K562 (cell line): ENCODE results near the gene LRRC27. TPM values are rescaled to one million over a fixed set of nuclear protein-coding genes. Genes with fewer than 3 reads are reported as not detected.

Source experiments
- ATAC-seq: fragments of 200-7000 bp; cut with Tn5 transposase; 3 replicates; pipeline ENCODE4 v1.9.1; 2020; ENCODE audit warnings: moderate library complexity
- BruUV-seq: library from RNA; stranded (reverse); fragments of 400-500 nt; replicated peaks from 2 replicates; lab custom pipeline; 2021; lab: Mats Ljungman, UMichigan
- CTCF ChIA-PET: fragments of 300-600 bp; formaldehyde crosslinking; extraction: SDS; loops from one replicate; lab custom pipeline; 2021; ENCODE audit warnings: low intra/inter-chr PET ratio; lab: Yijun Ruan, JAX
- POLR2A ChIA-PET: fragments of 300-600, 350-650 bp; sonication (Branson Sonifier 250); formaldehyde crosslinking; extraction: SDS; loops from one replicate; lab custom pipeline; 2021; ENCODE audit warnings: antibody characterized with exemption, inconsistent platforms; lab: Yijun Ruan, JAX
- DNase-seq, 4 experiments: peaks; one replicate each; pipeline versions ENCODE4 v3.0.0 to v3.0.0-alpha.2; 2011 to 2018; ENCODE audit warnings: low spot score in 3 of 4, mixed read lengths in 3 of 4; ENCODE audit errors: extremely low read depth in 1 of 4
- FAIRE-seq: peaks from 2 replicates; lab custom pipeline; 2011; peaks lifted over from hg19 to GRCh38; lab: Jason Lieb, UNC
- H2AFZ ChIP-seq: 2 replicates; pipeline ENCODE4 v1.6.0; 2011; ENCODE audit warnings: low read depth, low read length, control low read depth, inconsistent platforms
- H3K27ac ChIP-seq: fragments of 200-600 bp; 3 replicates; pipeline ENCODE4 v1.8.0; 2011; ENCODE audit warnings: low read depth, mild to moderate bottlenecking, control low read depth, inconsistent platforms, low read length, moderate library complexity, mixed read lengths; ENCODE audit errors: extremely low read depth
- H3K27me3 ChIP-seq, 2 experiments: fragments of 300-600 bp in 1 of 2; 2 replicates in 1 of 2; 3 replicates in 1 of 2; pipeline versions ENCODE4 v1.6.0 to v1.8.0; 2011; ENCODE audit warnings: inconsistent platforms in 2 of 2, low read length in 2 of 2, mild to moderate bottlenecking in 1 of 2, mixed read lengths in 1 of 2, moderate library complexity in 1 of 2; ENCODE audit not compliant: control insufficient read depth in 2 of 2, insufficient read depth in 2 of 2
- H3K36me3 ChIP-seq: fragments of 300-600 bp; 3 replicates; pipeline ENCODE4 v1.8.0; 2011; ENCODE audit warnings: mild to moderate bottlenecking, low read length, inconsistent platforms; ENCODE audit not compliant: control insufficient read depth, insufficient read depth
- H3K4me1 ChIP-seq, 2 experiments: fragments of 200-600 bp in 1 of 2; replicated peaks in 1 of 2; 2 replicates in 1 of 2; 3 replicates in 1 of 2; pipeline versions ENCODE4 v1.5.1 to v1.8.0; 2011; ENCODE audit warnings: inconsistent platforms in 2 of 2, low read length in 2 of 2, mild to moderate bottlenecking in 1 of 2, mixed read lengths in 1 of 2, moderate library complexity in 1 of 2; ENCODE audit not compliant: control insufficient read depth in 2 of 2, insufficient read depth in 2 of 2
- H3K4me2 ChIP-seq: 2 replicates; pipeline ENCODE4 v1.6.1; 2011; ENCODE audit warnings: low read length, control low read depth, inconsistent platforms, mixed read lengths; ENCODE audit not compliant: insufficient read depth
- H3K4me3 ChIP-seq: fragments of 200-600 bp; sonication (generic), shearing (Covaris generic); 2 replicates; pipeline ENCODE4 v1.5.1; 2016; ENCODE audit warnings: control low read depth, inconsistent platforms
- H3K79me2 ChIP-seq: fragments of 200-600 bp; 3 replicates; pipeline ENCODE4 v1.8.0; 2011; ENCODE audit warnings: low read length, inconsistent platforms; ENCODE audit not compliant: control insufficient read depth, insufficient read depth
- H3K9ac ChIP-seq, 2 experiments: 2 replicates each; pipeline versions ENCODE4 v1.6.0 to v1.6.1; 2011; ENCODE audit warnings: low read depth in 2 of 2, low read length in 2 of 2, control low read depth in 1 of 2, inconsistent platforms in 1 of 2, mild to moderate bottlenecking in 1 of 2, mixed read lengths in 1 of 2; ENCODE audit not compliant: insufficient read depth in 1 of 2
- H3K9me1 ChIP-seq: one replicate; pipeline ENCODE4 v1.6.0; 2011; ENCODE audit warnings: inconsistent platforms, mild to moderate bottlenecking, low read length, moderate library complexity; ENCODE audit not compliant: control insufficient read depth, insufficient read depth
- H3K9me3 ChIP-seq: replicated peaks from 2 replicates; pipeline ENCODE4 v1.5.1; 2011; ENCODE audit warnings: low read depth, low read length, inconsistent platforms; ENCODE audit not compliant: control insufficient read depth, insufficient read depth
- H4K20me1 ChIP-seq: replicated peaks from 2 replicates; pipeline ENCODE4 v1.6.1; 2011; ENCODE audit warnings: low read length, inconsistent platforms, mixed read lengths; ENCODE audit not compliant: control insufficient read depth, insufficient read depth
- CREBBP ChIP-seq: IDR thresholded peaks from one replicate; pipeline ENCODE4 v1.6.1; 2012; ENCODE audit warnings: low read depth, mild to moderate bottlenecking, control low read depth, inconsistent platforms, low read length
- DMBX1 ChIP-seq: fragments of 250-450 bp; sonication (Bioruptor Pico); IDR thresholded peaks from 2 replicates; pipeline ENCODE4 v1.8.0; 2022; ENCODE audit warnings: inconsistent platforms, mild to moderate bottlenecking, moderate library complexity, borderline replicate concordance
- ESRRB ChIP-seq: fragments of 250-450 bp; sonication (Bioruptor Pico); IDR thresholded peaks from 2 replicates; pipeline ENCODE4 v1.5.0; 2020; ENCODE audit warnings: mild to moderate bottlenecking, moderate library complexity, borderline replicate concordance
- HNRNPUL1 ChIP-seq: fragments of 200-400 bp; formaldehyde crosslinking; IDR thresholded peaks from 2 replicates; pipeline ENCODE4 v1.6.1; 2017; ENCODE audit warnings: low read length
- HSF4 ChIP-seq: fragments of 250-450 bp; sonication (Bioruptor Pico); IDR thresholded peaks from 2 replicates; pipeline ENCODE4 v2.1.2; 2022; ENCODE audit warnings: mild to moderate bottlenecking, moderate library complexity, borderline replicate concordance
- RAD51 ChIP-seq: fragments of 450-650 bp; IDR thresholded peaks from 2 replicates; pipeline ENCODE4 v1.7.1; 2016; ENCODE audit warnings: low read depth, mild to moderate bottlenecking, borderline replicate concordance
- SETDB1 ChIP-seq: IDR thresholded peaks from one replicate; pipeline ENCODE4 v1.6.1; 2012; ENCODE audit warnings: low read length, control low read depth, inconsistent platforms
- SIX5 ChIP-seq, 2 experiments: IDR thresholded peaks; 2 replicates each; pipeline ENCODE4 v1.6.1; 2011; ENCODE audit warnings: low read length in 2 of 2, borderline replicate concordance in 1 of 2, low read depth in 1 of 2, mild to moderate bottlenecking in 1 of 2, moderate library complexity in 1 of 2; ENCODE audit not compliant: insufficient read depth in 1 of 2
- SLC30A9 ChIP-seq: fragments of 250-450 bp; sonication (Bioruptor Pico); IDR thresholded peaks from 2 replicates; pipeline ENCODE4 v1.8.0; 2022; ENCODE audit warnings: mild to moderate bottlenecking, moderate library complexity
- WGBS: fragments of 100-300 bp; shearing (Covaris generic); methylation state at CpG from one replicate; pipeline ENCODE4 v1.1.6; 2016; ENCODE audit warnings: low coverage, mixed read lengths; ENCODE audit not compliant: insufficient coverage; ENCODE audit errors: missing lambda C conversion rate; 5-methylcytosine and 5-hydroxymethylcytosine counted together
- in situ Hi-C: fragments of 300-500 bp; cut with MboI; formaldehyde crosslinking; loops from 4 replicates; pipeline ENCODE4 v1.15.0; 2018; ENCODE audit warnings: inconsistent platforms, mixed read lengths
- intact Hi-C: fragments of 100-400 bp; cut with micrococcal nuclease; formaldehyde crosslinking; loops from 2 replicates; pipeline ENCODE4 v1.14.2; 2022
- polyA plus RNA-seq, 8 experiments: library from polyadenylated mRNA; depleted of rRNA in 4 of 8; stranded (reverse) in 5 of 8; unstranded in 3 of 8; fragments of >200 nt; fragmentation: Nextera tagmentation in 2 of 8; fragmentation: Illumina TruSeq in 1 of 8; extraction: Ambion mirVana in 2 of 8; extraction: Trizol in 1 of 8; gene quantifications; 2 replicates each; pipeline versions ENCODE4 v1.2.1 to v1.2.3, GENCODE V29; 2011 to 2014; ENCODE audit warnings: inconsistent platforms in 1 of 8, missing spikeins in 1 of 8
- total RNA-seq, 7 experiments: library from RNA; depleted of rRNA in 6 of 7; stranded (reverse); fragments of >200 nt in 6 of 7; fragmentation: Illumina TruSeq in 2 of 7; extraction: Trizol in 2 of 7; gene quantifications; 2 replicates each; pipeline versions ENCODE4 v1.2.1 to v1.2.3, GENCODE V29; 2011 to 2021; ENCODE audit warnings: low replicate concordance in 1 of 7
- TF ChIP-seq, protein P1 (sequence below): fragments of 250-450 bp; sonication (Bioruptor Pico); IDR thresholded peaks from 2 replicates; pipeline ENCODE4 v1.5.0; 2020; ENCODE audit warnings: mild to moderate bottlenecking, borderline replicate concordance
- TF ChIP-seq, protein P2 (sequence below), 2 experiments: IDR thresholded peaks in 1 of 2; conservative IDR thresholded peaks in 1 of 2; 2 replicates each; pipeline ENCODE4 v1.6.1; 2016; ENCODE audit warnings: low read depth in 2 of 2, mild to moderate bottlenecking in 1 of 2, missing compliant biosample characterization in 1 of 2, missing genetic modification characterization in 1 of 2, moderate library complexity in 1 of 2

The LRRC27 gene
- total and polyA plus RNA-seq, 9 of the 15 experiments (the other 6 are each of a cell fraction or from before 2014, with no cell fraction given) = 0.10 to 2.7 (median 1.4) TPM

DNA sequence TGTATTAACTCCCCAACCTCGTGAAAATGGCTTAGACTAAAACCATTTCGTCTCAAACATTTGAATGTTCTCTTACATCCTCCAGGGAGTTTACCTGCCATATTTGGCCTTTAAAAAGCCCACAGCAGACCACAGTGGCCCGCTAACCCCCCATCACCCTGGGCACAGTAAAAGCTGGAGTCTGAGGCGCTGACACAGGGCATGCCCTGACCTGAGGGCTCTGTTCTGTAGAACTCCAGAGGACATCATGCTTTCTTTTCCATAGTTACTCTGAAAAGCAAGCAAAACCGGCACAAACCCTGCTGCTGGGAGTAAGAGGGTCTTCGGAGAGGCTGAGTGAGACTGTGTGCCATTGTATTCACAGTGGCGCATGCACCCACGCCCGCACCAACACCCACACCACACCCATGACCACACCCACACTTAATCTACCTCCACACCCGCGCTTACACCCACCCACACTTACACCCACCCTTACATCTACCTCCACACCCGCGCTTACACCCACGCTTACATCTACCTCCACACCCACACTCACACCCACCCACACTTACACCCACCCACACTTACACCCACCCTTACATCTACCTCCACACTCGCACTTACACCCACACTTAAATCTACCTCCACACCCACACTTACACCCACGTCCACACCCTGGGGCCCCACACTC, 32.1 kb downstream of the LRRC27 start:
- H3K4me2 ChIP-seq = no peak overlapping the region
- FAIRE-seq (peak; percentile 99), ATAC-seq (no peak), DNase-seq (peak in 3 of 4 experiments; percentile 28 to 41 (median 40))
- in situ Hi-C loops = no loop called here
- no peaks in the 10 kb centered on the region; the same call in 1 of the 2 replicates for H3K9me3 ChIP-seq
- H3K79me2 ChIP-seq = no peaks in the 10 kb centered on the region
- no peak overlapping the region for H3K4me3 ChIP-seq
- no peak overlapping the region for H2AFZ ChIP-seq
- no peak overlapping the region for H3K9ac ChIP-seq
- no peaks in the 10 kb centered on the region for H3K36me3 ChIP-seq
- peaks cover 0 to 13% of the 10 kb centered on the region in 2 experiments; a peak in 1 of 5 replicates for H3K4me1 ChIP-seq
- CTCF ChIA-PET = interaction anchor here (0.5 kb wide), 1 partner anchor 257 kb away, joined by 3 read pairs; no protein-coding TSS in a partner anchor
- 27% methylated on average over 11 of the region's 16 CpGs for WGBS
- no TSS peak for BruUV-seq
- POLR2A ChIA-PET = no interaction called here
- intact Hi-C loops = no loop called here
- H4K20me1 ChIP-seq = no peaks in the 10 kb centered on the region
- H3K27me3 ChIP-seq = peaks cover 4 to 10% of the 10 kb centered on the region in 2 experiments; a peak in 2 of 5 replicates
- no peak overlapping the region for H3K27ac ChIP-seq
- no peaks in the 10 kb centered on the region for H3K9me1 ChIP-seq
- TF ChIP-seq SLC30A9 (CRISPR knock-in tag) (no peak), HNRNPUL1 (peak; percentile 90), SIX5 (IDR thresholded peaks at IDR 0.05; ENCODE audit: borderline replicate concordance in 1 of 2, insufficient read depth in 1 of 2, low read depth in 1 of 2, low read length in 2 of 2) (no peak), HSF4 (no peak), ESRRB (CRISPR knock-in tag) (no peak), RAD51 (no peak), SETDB1 (no peak), CREBBP (peak; percentile 78), DMBX1 (no peak)
- TF ChIP-seq, protein P1, sequence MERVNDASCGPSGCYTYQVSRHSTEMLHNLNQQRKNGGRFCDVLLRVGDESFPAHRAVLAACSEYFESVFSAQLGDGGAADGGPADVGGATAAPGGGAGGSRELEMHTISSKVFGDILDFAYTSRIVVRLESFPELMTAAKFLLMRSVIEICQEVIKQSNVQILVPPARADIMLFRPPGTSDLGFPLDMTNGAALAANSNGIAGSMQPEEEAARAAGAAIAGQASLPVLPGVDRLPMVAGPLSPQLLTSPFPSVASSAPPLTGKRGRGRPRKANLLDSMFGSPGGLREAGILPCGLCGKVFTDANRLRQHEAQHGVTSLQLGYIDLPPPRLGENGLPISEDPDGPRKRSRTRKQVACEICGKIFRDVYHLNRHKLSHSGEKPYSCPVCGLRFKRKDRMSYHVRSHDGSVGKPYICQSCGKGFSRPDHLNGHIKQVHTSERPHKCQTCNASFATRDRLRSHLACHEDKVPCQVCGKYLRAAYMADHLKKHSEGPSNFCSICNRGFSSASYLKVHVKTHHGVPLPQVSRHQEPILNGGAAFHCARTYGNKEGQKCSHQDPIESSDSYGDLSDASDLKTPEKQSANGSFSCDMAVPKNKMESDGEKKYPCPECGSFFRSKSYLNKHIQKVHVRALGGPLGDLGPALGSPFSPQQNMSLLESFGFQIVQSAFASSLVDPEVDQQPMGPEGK (CRISPR knock-in tag) = no peak
- TF ChIP-seq, protein P2, sequence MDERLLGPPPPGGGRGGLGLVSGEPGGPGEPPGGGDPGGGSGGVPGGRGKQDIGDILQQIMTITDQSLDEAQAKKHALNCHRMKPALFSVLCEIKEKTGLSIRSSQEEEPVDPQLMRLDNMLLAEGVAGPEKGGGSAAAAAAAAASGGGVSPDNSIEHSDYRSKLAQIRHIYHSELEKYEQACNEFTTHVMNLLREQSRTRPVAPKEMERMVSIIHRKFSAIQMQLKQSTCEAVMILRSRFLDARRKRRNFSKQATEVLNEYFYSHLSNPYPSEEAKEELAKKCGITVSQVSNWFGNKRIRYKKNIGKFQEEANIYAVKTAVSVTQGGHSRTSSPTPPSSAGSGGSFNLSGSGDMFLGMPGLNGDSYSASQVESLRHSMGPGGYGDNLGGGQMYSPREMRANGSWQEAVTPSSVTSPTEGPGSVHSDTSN (CRISPR knock-in tag; IDR thresholded peaks at IDR 0.05; ENCODE audit: low read depth) = no peak
- TF ChIP-seq, protein P2 (tag; conservative IDR thresholded peaks at IDR 0.05; ENCODE audit: low read depth) = no peak
